ENCODE results near the gene KIF2A.

DNA sequence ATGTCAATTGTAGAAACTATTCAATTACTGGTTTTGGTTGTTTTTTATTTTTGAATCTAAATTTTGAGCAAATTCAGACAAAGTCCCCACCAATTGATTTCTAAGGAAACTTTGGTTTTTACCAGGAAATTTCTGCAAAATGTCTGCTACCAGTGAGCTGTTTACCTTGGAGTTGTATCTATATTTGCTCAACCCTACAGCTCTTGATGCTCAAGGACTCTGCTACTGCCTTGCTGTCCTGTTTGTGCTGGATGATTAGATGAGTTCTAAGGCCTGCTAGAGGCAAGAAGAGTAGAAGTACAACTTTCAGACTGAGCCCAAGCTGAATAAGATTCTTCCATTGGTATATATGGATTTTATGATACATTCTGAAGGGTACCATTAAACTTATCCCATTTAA lies 42.6 kb upstream of the KIF2A start:
- TF ChIP-seq POLR2AphosphoS5 (IDR thresholded peaks at IDR 0.05; ENCODE audit: low read depth, low read length) (no peak), CTCF (IDR thresholded peaks at IDR 0.05 in 2 of 3, conservative IDR thresholded peaks at IDR 0.05 in 1 of 3; ENCODE audit: borderline replicate concordance in 1 of 3, insufficient read depth in 1 of 3, low read depth in 2 of 3, low read length in 2 of 3) (no peak), EGR1 (IDR thresholded peaks at IDR 0.05; ENCODE audit: low read depth) (no peak), REST (IDR thresholded peaks at IDR 0.05; ENCODE audit: low read depth) (no peak)
- TF ChIP-seq, protein P1, sequence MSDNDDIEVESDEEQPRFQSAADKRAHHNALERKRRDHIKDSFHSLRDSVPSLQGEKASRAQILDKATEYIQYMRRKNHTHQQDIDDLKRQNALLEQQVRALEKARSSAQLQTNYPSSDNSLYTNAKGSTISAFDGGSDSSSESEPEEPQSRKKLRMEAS (IDR thresholded peaks at IDR 0.05), result no peak

Measured in HCT116 (cell line).